SK-N-MC (cell line): ENCODE results near the gene OR7C2.

Experiments
- EZH2 ChIP-seq: fragments of 200-600 bp; sonication (generic); IDR thresholded peaks from one replicate; pipeline ENCODE4 v1.6.1; 2017; ENCODE audit warnings: antibody characterized with exemption
- FOXP2 ChIP-seq: optimal IDR thresholded peaks from 2 replicates; pipeline ENCODE3; 2011; ENCODE audit warnings: mild to moderate bottlenecking, moderate library complexity; ENCODE audit not compliant: insufficient read depth; ENCODE audit errors: extremely low read length, control extremely low read depth
- POLR2AphosphoS5 ChIP-seq: IDR thresholded peaks from 2 replicates; pipeline ENCODE4 v1.6.1; 2012; ENCODE audit warnings: mild to moderate bottlenecking, low read depth, low read length, borderline replicate concordance

DNA sequence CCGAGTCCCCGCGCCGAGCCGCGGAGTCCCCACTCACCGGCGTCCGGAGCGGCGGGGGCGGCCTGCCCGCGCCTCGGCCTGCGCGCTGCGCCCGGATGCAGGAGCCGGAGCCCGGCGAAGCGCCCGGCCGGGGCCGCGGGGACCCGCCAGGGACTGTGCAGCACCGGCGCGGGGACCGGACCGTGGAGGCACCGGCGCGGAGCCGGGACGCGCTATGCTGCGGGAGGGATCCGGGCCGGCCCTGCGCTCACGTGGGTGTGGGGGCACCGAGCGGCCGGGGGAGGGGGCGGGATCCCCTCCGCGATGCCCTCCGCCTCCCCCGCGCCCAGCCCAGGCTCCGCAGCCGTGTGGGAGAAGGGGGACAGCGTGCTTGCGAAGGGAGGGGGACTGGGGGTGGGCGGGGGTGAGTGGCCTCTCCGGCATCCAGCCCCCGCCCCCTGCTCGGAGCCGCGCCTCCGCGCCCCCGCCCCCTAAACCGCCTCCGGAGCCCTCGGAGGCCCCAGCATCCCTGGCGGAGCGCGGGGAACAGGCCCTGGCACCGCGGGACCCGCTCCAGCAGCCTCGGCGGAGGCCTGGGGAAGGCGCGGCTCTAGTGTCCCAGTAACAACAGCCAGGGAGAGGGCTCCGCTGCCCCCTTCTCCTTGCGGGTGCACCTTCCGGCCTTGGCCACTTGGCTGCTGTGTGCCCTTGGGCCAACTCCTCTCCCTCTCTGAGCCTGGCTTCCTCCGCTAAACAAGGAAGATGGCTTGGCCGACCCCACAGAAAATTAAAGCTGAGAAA lies 38.4 kb downstream of the OR7C2 start, which contains the start of gene SLC1A6:
- TF ChIP-seq EZH2 (no peak), POLR2AphosphoS5 (no peak), FOXP2 (no peak)
